Neutrophil (primary cell): Measurements from ENCODE around the gene KIF1A.

Experiments used
- H3K27ac ChIP-seq: fragments of 200-600 bp; sonication (generic); 2 replicates; pipeline ENCODE4 v1.5.1; 2016; ENCODE audit warnings: mild to moderate bottlenecking, moderate library complexity
- H3K27me3 ChIP-seq: fragments of 200-600 bp; sonication (generic); 2 replicates; pipeline ENCODE4 v1.6.0; 2016; ENCODE audit warnings: mild to moderate bottlenecking
- H3K36me3 ChIP-seq: fragments of 200-600 bp; sonication (generic); 2 replicates; pipeline ENCODE4 v1.5.1; 2017
- H3K4me1 ChIP-seq, 2 experiments: fragments of 200-600 bp in 1 of 2; sonication (generic) in 1 of 2; 1 replicate in 1 of 2; 2 replicates in 1 of 2; pipeline versions ENCODE4 v1.5.1 to v1.6.1; 2013 to 2016; ENCODE audit warnings: low read depth in 1 of 2, low read length in 1 of 2, mild to moderate bottlenecking in 1 of 2, moderate library complexity in 1 of 2; ENCODE audit not compliant: control insufficient read depth in 1 of 2, insufficient read depth in 1 of 2
- H3K4me3 ChIP-seq, 2 experiments: fragments of 200-600 bp in 1 of 2; sonication (generic) in 1 of 2; 1 replicate in 1 of 2; 2 replicates in 1 of 2; pipeline ENCODE4 v1.5.1; 2013 to 2016; ENCODE audit warnings: low read depth in 1 of 2, low read length in 1 of 2, mild to moderate bottlenecking in 1 of 2, moderate library complexity in 1 of 2
- H3K9me3 ChIP-seq: fragments of 200-600 bp; sonication (generic); 2 replicates; pipeline ENCODE4 v1.5.1; 2016
- CTCF ChIP-seq: fragments of 200-600 bp; sonication (generic); IDR thresholded peaks from 2 replicates; pipeline ENCODE4 v1.5.1; 2016; ENCODE audit warnings: antibody characterized with exemption

The KIF1A gene

DNA sequence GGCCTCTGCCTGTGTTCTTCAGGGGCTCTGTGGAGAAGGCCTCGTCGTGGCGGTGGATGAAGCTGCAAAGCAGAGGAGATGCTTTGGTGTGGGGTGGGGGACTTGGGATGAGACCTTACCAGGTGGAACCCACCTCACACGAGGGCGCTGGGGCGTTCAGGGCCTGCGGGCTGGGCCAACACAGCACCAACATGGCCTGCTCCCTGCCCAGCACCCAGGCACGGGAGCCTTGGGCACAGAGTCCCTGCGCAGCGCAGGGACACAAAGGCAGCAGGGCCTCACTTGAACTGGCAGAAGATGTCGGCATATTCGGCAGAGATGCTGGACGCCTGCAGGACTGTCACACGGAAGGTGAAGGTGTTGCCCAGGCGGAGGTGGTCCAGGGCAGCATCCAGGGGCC lies 74.6 kb downstream of the KIF1A start:
- H3K36me3 ChIP-seq = no peaks in the 10 kb centered on the region
- no peaks in the 10 kb centered on the region for H3K27me3 ChIP-seq
- H3K4me3 ChIP-seq = no peak overlapping the region
- TF ChIP-seq CTCF = no peak
- H3K9me3 ChIP-seq = no peaks in the 10 kb centered on the region
- H3K27ac ChIP-seq = no peak overlapping the region
- no peaks in the 10 kb centered on the region for H3K4me1 ChIP-seq

- no peak overlapping the region for H3K27ac ChIP-seq
- peaks cover 16% of the 10 kb centered on the region for H3K27me3 ChIP-seq
- no peak for TF ChIP-seq CTCF
- H3K4me1 ChIP-seq = no peaks in the 10 kb centered on the region
- H3K36me3 ChIP-seq = no peaks in the 10 kb centered on the region
- H3K4me3 ChIP-seq = no peak overlapping the region
- no peaks in the 10 kb centered on the region for H3K9me3 ChIP-seq
These were observed 77.4 kb downstream of the KIF1A start for GRCh38 chr2:240742602-240743095.

DNA sequence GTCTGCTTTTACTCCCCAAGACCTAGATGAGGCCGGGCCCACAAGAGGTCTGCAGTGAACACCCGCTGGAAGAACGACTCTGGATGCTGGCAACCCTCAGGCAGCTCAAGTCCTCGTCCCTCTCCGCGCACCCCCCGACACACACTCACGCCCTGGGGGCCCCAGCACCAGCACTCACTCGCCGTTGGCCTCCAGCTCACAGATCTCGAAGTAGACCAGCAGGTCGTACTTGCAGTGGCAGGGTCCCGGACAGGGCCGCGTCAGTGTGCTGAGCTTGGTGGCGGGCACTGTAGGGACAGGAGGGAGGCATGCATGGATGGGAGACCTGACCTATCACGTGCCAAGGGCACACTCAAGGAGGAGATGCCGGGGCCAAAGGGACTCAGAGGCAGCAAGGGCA lies 78.9 kb downstream of the KIF1A start:
- no peak for TF ChIP-seq CTCF
- Histone ChIP-seq H3K4me1 (no peaks in the 10 kb centered on the region), H3K9me3 (no peaks in the 10 kb centered on the region), H3K36me3 (no peaks in the 10 kb centered on the region), H3K27me3 (peaks cover 16% of the 10 kb centered on the region), H3K4me3 (no peak overlapping the region), H3K27ac (no peak overlapping the region)

GRCh38 chr2:240739797-240740196 lies 80.2 kb downstream of the KIF1A start:
- no peaks in the 10 kb centered on the region for H3K4me1 ChIP-seq
- no peaks in the 10 kb centered on the region for H3K36me3 ChIP-seq
- H3K27ac ChIP-seq = no peak overlapping the region
- no peak for TF ChIP-seq CTCF
- H3K9me3 ChIP-seq = no peaks in the 10 kb centered on the region
- peaks cover 16% of the 10 kb centered on the region for H3K27me3 ChIP-seq
- H3K4me3 ChIP-seq = no peak overlapping the region

DNA sequence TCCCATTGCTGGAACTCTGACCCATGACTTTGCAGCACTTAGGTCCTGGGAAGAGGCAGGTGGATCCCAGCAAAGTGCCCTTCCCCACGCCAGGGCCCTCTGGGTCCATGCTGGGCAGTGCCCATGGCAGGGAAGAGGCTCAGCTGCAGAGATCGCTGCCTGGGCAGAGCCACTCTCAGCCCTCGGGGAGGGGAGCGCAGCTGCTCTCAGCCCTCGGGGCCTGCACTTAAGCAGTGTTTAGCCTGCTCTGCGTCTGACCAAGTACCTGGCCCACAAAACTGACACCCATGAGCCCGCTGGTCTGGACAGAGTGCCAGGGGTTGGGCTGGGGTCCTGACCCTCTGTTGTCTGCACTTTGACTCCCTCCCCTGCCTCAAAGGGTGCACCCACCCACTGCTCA lies 82.1 kb downstream of the KIF1A start:
- Histone ChIP-seq H3K4me3 (no peak overlapping the region), H3K36me3 (no peaks in the 10 kb centered on the region), H3K9me3 (no peaks in the 10 kb centered on the region), H3K27ac (no peak overlapping the region), H3K4me1 (no peaks in the 10 kb centered on the region), H3K27me3 (peaks cover 16% of the 10 kb centered on the region)
- TF ChIP-seq CTCF = no peak

DNA sequence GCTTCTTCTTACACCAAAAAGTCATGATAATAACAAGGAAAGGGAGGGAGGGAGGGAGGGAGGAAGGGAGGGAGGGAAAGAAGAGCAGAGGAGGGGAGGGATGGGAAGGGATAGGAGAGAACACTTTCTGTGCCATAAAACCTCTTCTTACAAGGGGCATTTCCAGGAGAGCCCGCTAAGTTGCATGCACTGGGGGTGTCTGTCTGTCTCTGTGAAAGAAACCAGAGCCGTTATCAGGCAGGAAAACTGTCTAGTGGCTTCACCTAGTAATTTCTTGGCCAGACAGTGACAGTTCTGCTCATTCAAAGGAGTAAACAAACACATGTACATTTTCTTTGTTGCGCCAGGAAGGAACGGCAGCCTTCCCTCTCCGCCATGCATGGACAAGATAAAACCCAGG lies 82.5 kb downstream of the KIF1A start:
- TF ChIP-seq CTCF = no peak
- no peak overlapping the region for H3K4me3 ChIP-seq
- no peaks in the 10 kb centered on the region for H3K9me3 ChIP-seq
- no peaks in the 10 kb centered on the region for H3K36me3 ChIP-seq
- H3K27ac ChIP-seq = no peak overlapping the region
- no peaks in the 10 kb centered on the region for H3K4me1 ChIP-seq
- H3K27me3 ChIP-seq = peaks cover 16% of the 10 kb centered on the region
